ENCODE results near the gene ECSCR.
"Not testable (repeated sequence)": the region's sequence is repeated elsewhere in the genome, so short reads cannot be mapped to it uniquely, and the experiment has no call there.

ECSCR gene

GRCh38 chr5:139443831-139444453, 18.6 kb downstream of the ECSCR start:
- DNase-seq = no peak

GRCh38 chr5:139440416-139440815, 22.1 kb downstream of the ECSCR start:
- not testable (repeated sequence) for DNase-seq

GRCh38 chr5:139439013-139439903, 23.3 kb downstream of the ECSCR start, which contains the start of gene DNAJC18:
TSS of gene DNAJC18 (minus strand) at chr5:139439525. CDS start at chr5:139439445, 80 bp downstream.
- peak; percentile 87 to 90 for DNase-seq

GRCh38 chr5:139438707-139439012, 23.9 kb downstream of the ECSCR start:
- no peak for DNase-seq

- DNase-seq = no peak
These were observed 26.9 kb downstream of the ECSCR start for GRCh38 chr5:139435676-139436075.

DNA sequence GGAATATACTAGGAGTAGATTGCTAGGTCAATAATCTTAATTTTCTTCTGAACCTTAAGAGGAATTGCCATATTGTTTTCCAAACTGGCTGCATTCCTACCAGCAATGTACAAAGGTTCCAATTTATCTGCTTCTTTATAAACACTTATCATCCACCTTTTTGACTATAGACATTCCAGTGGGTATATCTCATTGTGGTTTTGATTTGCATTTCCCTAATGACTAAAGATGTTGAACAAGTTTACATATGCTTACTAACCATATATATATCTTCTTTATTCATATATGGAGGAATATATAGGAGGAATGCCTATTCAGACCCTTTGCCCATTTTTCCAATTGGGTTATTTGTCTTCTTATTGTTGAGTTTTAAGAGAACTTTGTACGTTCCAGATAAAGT, 30.8 kb downstream of the ECSCR start:
- no peak for DNase-seq

DNA sequence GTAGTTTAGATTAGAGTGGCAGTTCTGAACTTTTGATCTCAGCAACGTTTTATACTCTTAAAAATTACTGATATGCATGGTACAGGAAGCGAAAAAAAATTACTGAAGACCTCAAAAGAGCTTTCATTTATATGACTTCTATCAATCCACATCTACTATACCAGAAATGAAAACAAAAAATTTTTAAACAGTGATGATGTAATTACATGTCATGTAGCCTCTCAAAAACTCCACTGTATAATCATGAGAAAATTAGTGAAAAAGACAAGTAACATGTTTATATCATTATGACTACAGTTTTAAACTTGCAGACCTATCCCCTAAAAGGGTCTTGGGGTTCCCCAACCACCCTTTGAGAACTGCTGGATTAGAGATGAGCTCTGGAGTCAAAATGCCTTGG, 32.5 kb downstream of the ECSCR start:
- no peak for DNase-seq

GRCh38 chr5:139426203-139426885, 36.2 kb downstream of the ECSCR start:
- DNase-seq = no peak

DNA sequence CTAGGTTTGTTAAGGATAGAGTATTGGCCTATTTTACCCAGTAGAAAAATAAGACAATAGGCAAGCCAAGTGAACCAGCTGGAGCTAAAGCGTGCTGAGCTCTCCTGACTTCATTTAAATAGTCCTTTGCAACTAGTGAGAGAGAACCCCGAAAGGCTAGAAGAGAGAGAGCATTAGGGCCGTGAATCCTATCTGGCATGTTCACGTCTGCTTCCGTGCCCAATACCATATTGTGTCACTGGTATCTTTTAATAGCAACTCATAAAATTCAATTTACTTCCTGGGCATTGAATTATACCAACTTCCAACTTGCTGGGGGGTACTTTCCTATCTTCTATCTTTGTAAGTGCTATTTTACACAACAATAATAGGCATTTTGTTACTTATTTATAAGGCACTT, 37.0 kb downstream of the ECSCR start:
- DNase-seq = no peak

DNA sequence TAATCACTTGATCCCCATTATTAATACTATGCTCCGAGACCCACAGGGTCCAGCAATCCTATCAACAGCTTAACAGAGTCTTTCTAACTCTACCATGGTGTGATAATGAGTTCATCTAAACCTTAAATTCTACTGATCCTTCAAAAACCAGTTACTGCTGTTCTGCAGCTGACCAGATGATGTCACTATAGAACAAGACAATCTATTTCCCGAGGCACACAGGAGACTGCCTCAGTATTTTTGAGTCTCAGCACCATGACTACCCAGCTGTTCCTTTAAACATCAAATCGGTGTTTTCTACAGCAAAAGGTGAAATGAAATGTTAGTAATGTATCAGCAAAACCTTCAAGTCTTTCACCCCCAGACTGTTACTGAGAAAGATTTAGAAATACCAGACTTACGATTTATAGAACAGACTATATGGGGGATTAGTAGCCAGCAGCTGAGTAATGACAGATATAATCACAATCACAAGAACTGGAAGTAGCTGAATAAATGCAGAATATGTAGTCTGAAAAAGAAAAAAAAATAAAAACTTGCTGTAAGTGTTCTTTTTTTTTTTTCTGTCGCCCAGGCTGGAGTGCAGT, 40.1 kb downstream of the ECSCR start:
- peak; percentile 45 to 68 for DNase-seq

DNA sequence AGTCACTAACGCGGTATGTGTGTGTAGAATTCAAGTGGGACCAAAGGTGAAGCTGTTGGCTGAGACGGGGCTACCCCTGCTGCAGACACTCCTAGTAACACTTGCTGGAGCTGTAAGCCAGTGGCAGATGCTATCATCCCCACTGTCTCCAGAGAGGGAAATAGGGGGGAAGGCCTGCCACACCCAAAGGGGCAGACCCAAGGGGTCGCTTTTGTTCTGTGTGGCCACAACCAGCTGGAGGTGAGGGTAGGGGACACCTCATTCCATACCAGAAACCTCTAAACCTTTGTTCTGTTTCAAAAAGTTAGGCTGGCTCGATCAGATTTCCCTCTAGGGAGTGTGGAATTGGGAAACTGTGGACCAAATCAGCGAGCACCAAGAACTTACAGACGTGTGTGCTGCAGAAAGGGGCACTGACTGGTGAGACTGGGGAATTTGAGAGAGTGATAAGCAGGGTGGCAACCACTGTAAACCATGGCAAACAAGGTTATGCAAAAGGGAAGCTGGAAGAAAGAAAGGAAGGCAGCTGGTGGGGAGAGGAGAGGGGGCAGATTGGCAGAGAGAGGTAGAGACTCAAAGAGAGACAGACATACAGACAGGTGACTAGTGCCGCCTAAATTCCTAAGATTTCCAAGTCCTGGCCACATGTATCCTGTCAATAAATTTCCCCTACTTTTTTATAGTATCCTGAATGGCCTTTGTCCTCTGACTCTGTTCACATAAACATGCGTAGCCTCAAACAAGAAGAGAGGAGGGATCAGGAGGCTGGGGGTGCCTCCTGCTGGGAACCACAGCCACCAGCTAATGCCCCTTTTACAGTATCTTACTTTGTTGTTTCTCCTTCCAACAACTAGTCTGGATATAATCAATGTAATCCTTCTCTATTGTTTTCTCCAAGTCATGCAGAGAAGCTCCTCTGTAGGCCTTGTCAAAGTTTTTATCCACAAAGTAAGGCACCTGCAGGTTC, 43.0 kb downstream of the ECSCR start:
- no peak for DNase-seq

GRCh38 chr5:139418793-139419192, 43.8 kb downstream of the ECSCR start:
- DNase-seq = no peak

- DNase-seq = no peak
These were observed 45.3 kb downstream of the ECSCR start for GRCh38 chr5:139417214-139417613.

- no peak for DNase-seq
These were observed 45.9 kb downstream of the ECSCR start for GRCh38 chr5:139416651-139417050.

- DNase-seq = no peak
These were observed 46.7 kb downstream of the ECSCR start for GRCh38 chr5:139415869-139416268.

DNA sequence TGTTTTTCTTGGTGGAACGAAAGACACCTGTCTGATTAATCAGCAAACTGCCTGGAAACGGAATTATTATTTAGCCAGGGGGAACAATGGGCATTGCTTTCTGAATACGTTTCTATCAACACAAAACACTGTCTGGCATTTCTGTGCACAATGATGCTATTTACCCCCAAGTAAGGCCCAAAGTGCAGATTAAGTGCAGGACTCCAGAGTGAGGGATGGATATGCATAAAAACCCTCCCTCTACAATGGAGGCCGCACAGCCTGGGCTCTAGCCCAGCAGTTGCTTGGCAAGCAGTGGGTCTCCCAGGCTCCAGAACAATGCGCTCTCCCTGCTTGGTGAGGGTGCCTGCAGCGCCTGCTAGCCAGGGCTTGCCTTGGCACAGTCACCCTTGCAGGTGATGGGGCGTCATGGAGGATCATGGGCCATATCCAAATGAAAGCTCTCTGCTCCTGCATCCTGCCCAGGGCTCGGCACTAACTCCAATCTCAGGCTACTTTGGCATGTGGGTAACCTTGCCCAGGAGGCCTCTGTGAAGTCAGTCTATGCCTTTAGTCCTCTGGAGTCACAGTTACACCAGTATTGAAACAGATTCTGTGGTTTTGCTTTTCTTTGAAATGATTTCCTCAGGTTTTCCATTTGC, 47.2 kb downstream of the ECSCR start:
- no peak for DNase-seq

DNA sequence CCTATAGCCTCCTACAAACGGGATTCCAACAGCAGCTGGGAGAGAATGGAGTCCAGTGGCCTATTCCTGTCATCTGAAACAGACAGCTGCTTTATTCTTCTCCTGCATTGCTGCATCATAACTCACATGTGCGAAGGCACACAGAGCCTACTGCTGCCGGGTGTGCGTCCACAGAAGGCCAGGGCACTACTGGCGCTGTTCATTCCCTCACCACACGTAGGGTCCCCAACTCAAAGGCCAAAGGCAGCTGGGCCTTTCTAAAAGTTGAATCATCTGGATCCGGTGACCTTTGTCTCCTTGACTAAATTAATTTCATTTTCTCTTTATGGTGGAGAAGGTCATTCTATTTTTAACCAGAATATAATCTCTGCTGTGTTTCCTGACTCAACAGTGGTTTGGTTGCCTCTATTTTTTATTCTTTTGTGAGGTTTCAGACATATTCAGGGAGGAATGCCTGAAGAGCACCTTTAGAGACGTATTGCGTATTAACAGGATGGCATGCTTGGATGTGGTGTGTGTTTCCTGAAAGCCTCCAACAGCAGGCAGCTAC, 47.9 kb downstream of the ECSCR start:
- no peak for DNase-seq

DNA sequence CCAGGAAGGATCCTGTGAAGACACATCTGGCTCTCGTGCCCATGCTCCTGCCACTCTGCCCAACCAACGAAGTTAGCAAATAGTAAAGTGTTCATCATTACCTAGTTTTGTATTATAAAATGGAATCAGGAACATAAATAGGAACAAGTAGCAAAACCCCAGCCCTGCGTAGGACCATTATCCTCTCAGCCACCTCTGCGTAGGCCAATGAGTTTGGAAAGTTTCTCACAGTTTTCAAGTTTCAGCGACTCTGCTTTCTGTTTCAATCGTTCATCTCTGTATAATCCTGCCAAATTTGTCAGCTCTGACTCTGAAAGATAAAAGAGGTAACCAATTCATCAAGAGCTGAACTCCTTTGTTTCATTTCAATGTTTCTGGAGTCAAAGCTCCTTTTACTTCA, 48.6 kb downstream of the ECSCR start:
- no peak for DNase-seq

DNA sequence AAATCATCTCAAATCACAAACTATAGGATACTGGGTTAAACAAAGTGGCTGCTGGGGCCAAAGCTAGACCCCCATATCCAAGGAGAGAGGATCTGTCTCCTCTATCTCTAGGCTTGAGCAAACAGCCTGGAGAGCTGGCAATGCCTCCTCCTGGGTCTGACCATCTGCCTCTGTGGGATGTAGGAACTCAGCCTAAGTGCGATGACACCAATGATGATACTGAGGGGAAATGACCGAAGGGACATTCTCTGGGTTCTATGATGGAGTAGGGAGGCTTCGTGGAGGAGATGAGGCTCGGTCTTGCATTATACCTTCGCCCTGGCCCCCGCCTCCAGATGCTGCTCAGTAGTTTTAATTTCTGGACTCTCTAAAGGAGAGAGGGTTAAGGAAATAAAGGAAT, 49.4 kb downstream of the ECSCR start:
- DNase-seq = no peak

GRCh38 chr5:139410993-139411828, 51.3 kb downstream of the ECSCR start:
- no peak for DNase-seq

Data from activated CD4-positive, alpha-beta T cell treated with anti-CD3 and anti-CD28 coated beads for 4 hours (primary cell).